Measurements from ENCODE around the gene IZUMO4. TPM values are rescaled to one million over a fixed set of nuclear protein-coding genes. Genes with fewer than 3 reads are reported as not detected.

IZUMO4 gene
- total and polyA plus RNA-seq, 5 donors from 2014 or later, result 0.47 to 16.5 (median 0.78) TPM

GRCh38 chr19:2056837-2057192, 39.9 kb upstream of the IZUMO4 start:
- peak overlapping the region; percentile 25 to 79 (median 64) for H3K4me3 Mint-ChIP-seq
- H3K4me1 Mint-ChIP-seq, result peaks cover 0 to 71% (median 12%) of the 10 kb centered on the region in 4 donors
- no peak overlapping the region for H3K4me3 ChIP-seq (ENCODE audit: low read depth, low read length)

DNA sequence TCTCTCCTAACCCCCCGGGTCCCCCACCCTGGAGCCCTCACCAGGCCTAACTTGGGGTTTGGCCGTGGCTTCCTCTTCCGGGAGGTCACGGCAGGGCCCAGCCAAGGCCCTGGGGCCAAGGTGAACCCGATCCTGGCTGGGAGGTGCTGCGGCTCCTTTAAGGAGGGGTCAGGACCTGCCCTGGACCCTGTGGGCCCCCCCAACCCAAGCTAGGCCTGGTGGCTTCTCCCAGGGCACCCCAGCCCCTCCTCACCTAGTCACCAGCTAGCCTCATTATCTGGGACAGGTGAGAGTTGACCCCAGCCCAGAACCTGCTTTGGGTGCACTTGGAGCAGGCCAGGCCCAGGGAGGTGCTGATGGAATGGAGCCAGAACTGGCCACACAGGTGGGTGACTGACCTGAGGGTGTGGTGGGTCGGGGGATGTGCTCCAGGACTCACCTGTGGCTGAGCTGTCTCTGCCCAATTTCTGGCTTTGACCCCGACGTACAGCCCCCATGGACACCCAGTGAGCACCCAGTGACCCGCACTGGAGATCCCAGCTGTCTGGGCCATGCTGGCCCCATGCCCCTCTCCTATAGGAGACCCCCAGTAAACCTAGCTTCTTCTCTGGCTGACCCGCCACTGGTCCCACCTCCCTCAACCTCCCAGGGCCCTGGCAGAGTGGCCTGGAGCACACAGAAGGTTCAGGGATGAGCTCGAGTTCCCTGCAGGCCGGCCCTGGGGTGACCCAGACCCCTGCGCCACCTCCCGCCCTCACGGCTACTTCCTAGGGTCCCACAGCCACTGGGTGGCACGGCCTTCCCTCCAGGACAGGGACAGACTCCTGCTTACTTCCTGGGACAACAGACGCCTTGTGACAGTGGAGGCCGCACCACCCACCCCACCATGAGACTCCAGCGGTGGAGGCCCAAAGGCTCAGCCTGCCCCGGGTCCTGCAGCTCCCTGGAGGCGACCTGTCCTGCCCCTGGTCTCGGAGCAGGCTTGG, 38.9 kb upstream of the IZUMO4 start:
- ATAC-seq (ENCODE audit: low read depth in 2 of 2), result no peak
- H3K27ac ChIP-seq (ENCODE audit: insufficient read depth, low read length, poor library complexity, severe bottlenecking), result peak overlapping the region; percentile 99

More at GRCh38 chr19:2056837-2057192, 39.9 kb upstream of the IZUMO4 start:
- Histone ChIP-seq H3K27ac (ENCODE audit: insufficient read depth, low read length, poor library complexity, severe bottlenecking) (peak overlapping the region; percentile 80), H3K36me3 (ENCODE audit: control insufficient read depth, insufficient read depth, low read length) (no peaks in the 10 kb centered on the region), H3K27me3 (ENCODE audit: control insufficient read depth, insufficient read depth, low read length) (no peaks in the 10 kb centered on the region), H3K9me3 (ENCODE audit: control insufficient read depth in 2 of 2, low read length in 2 of 2) (no peaks in the 10 kb centered on the region), H3K4me1 (ENCODE audit: control insufficient read depth, insufficient read depth, low read length, poor library complexity, severe bottlenecking) (peaks cover 70% of the 10 kb centered on the region)
- ATAC-seq (ENCODE audit: low read depth in 2 of 2), result no peak
- Mint-ChIP-seq H3K27me3 (peaks cover 1% of the 10 kb centered on the region), H3K36me3 (no peaks in the 10 kb centered on the region), H3K27ac (peak overlapping the region in 2 of 3 donors; percentile 29 to 63), H3K9me3 (no peaks in the 10 kb centered on the region)
- DNase-seq, result no peak

DNA sequence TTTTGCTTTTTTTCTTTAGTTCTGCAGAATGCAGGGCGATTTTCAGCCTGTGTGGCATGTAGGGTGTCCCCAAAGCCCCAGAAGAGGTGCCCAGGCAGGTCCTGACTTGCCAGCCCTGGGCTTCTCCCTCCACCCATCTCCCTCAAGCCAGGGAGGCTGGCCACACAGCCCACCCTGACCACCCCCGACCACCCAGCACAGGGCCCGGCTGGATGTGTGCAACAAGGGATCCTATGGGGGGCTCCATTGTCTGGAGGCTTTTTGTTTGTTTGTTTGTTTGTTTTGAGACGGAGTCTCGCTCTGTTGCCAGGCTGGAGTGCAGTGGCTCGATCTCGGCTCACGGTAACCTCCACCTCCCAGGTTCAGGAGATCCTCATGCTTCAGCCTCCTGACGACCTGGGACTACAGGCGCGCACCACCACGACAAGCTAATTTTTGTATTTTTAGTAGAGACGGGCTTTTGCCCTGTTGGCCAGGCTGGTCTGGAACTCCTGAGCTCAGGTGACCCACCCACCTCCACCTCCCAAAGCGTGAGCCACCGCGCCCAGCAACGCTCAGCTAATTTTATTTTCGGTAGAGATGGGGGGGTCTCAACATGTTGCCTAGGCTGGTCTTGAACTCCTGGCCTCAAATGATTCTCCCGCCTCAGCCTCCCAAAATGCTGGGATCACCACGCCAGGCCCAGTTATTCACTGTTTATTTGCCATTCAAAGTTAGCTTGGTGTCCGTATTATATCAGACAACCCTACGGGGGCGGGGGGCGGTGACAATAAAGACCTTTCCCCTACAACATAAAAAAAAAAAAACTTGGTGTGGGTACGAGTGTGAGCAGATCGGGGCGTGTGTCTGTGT, 37.9 kb upstream of the IZUMO4 start:
- peaks cover 71% of the 10 kb centered on the region for H3K4me1 ChIP-seq (ENCODE audit: control insufficient read depth, insufficient read depth, low read length, poor library complexity, severe bottlenecking)
- no peaks in the 10 kb centered on the region for H3K36me3 Mint-ChIP-seq
- H3K9me3 Mint-ChIP-seq, result no peaks in the 10 kb centered on the region
- H3K9me3 ChIP-seq (ENCODE audit: control insufficient read depth in 2 of 2, low read length in 2 of 2), result no peaks in the 10 kb centered on the region
- no peaks in the 10 kb centered on the region for H3K27me3 ChIP-seq (ENCODE audit: control insufficient read depth, insufficient read depth, low read length)
- no peaks in the 10 kb centered on the region for H3K36me3 ChIP-seq (ENCODE audit: control insufficient read depth, insufficient read depth, low read length)
- DNase-seq (no peak), ATAC-seq (ENCODE audit: low read depth in 2 of 2) (no peak)
- H3K4me3 ChIP-seq (ENCODE audit: low read depth, low read length), result no peak overlapping the region
- peaks cover 0 to 66% (median 15%) of the 10 kb centered on the region in 4 donors for H3K4me1 Mint-ChIP-seq
- peak overlapping the region; percentile 99 for H3K27ac ChIP-seq (ENCODE audit: insufficient read depth, low read length, poor library complexity, severe bottlenecking)
- H3K27ac Mint-ChIP-seq, result peak overlapping the region in 2 of 3 donors; percentile 85 to 87
- H3K27me3 Mint-ChIP-seq, result peaks cover 4% of the 10 kb centered on the region
- peak overlapping the region in 3 of 4 donors; percentile 66 to 77 (median 75) for H3K4me3 Mint-ChIP-seq

More for the DNA sequence above, 38.9 kb upstream of the IZUMO4 start:
- peak overlapping the region; percentile 2 to 77 (median 70) for H3K4me3 Mint-ChIP-seq
- H3K36me3 ChIP-seq (ENCODE audit: control insufficient read depth, insufficient read depth, low read length), result no peaks in the 10 kb centered on the region
- peaks cover 4% of the 10 kb centered on the region for H3K27me3 Mint-ChIP-seq
- H3K9me3 ChIP-seq (ENCODE audit: control insufficient read depth in 2 of 2, low read length in 2 of 2), result no peaks in the 10 kb centered on the region
- no peaks in the 10 kb centered on the region for H3K36me3 Mint-ChIP-seq
- H3K27ac Mint-ChIP-seq, result peak overlapping the region; percentile 29 to 83 (median 71)
- no peak overlapping the region for H3K4me3 ChIP-seq (ENCODE audit: low read depth, low read length)
- no peak for DNase-seq
- H3K4me1 Mint-ChIP-seq, result peaks cover 0 to 68% (median 15%) of the 10 kb centered on the region in 4 donors
- no peaks in the 10 kb centered on the region for H3K27me3 ChIP-seq (ENCODE audit: control insufficient read depth, insufficient read depth, low read length)
- no peaks in the 10 kb centered on the region for H3K9me3 Mint-ChIP-seq
- H3K4me1 ChIP-seq (ENCODE audit: control insufficient read depth, insufficient read depth, low read length, poor library complexity, severe bottlenecking), result peaks cover 71% of the 10 kb centered on the region

- Mint-ChIP-seq H3K9me3 (no peaks in the 10 kb centered on the region), H3K27me3 (peaks cover 4% of the 10 kb centered on the region), H3K27ac (peak overlapping the region; percentile 96 to 98 (median 97)), H3K4me1 (peaks cover 0 to 62% (median 15%) of the 10 kb centered on the region in 4 donors), H3K4me3 (peak overlapping the region; percentile 89 to 94 (median 91)), H3K36me3 (no peaks in the 10 kb centered on the region)
- Histone ChIP-seq H3K4me3 (ENCODE audit: low read depth, low read length) (no peak overlapping the region), H3K9me3 (ENCODE audit: control insufficient read depth in 2 of 2, low read length in 2 of 2) (no peaks in the 10 kb centered on the region), H3K4me1 (ENCODE audit: control insufficient read depth, insufficient read depth, low read length, poor library complexity, severe bottlenecking) (peaks cover 71% of the 10 kb centered on the region), H3K27ac (ENCODE audit: insufficient read depth, low read length, poor library complexity, severe bottlenecking) (peak overlapping the region; percentile 99), H3K36me3 (ENCODE audit: control insufficient read depth, insufficient read depth, low read length) (no peaks in the 10 kb centered on the region), H3K27me3 (ENCODE audit: control insufficient read depth, insufficient read depth, low read length) (no peaks in the 10 kb centered on the region)
- no peak for ATAC-seq (ENCODE audit: low read depth in 2 of 2)
- DNase-seq, result no peak
Observed at GRCh38 chr19:2059422-2060201, 37.1 kb upstream of the IZUMO4 start.

GRCh38 chr19:2060884-2061494, 35.7 kb upstream of the IZUMO4 start:
- H3K4me3 ChIP-seq (ENCODE audit: low read depth, low read length), result peak overlapping the region; percentile 68
- Mint-ChIP-seq H3K9me3 (no peaks in the 10 kb centered on the region), H3K36me3 (no peaks in the 10 kb centered on the region), H3K27me3 (peaks cover 4% of the 10 kb centered on the region), H3K27ac (peak overlapping the region; percentile 96 to 98 (median 97)), H3K4me1 (peaks cover 0 to 50% (median 12%) of the 10 kb centered on the region in 4 donors), H3K4me3 (peak overlapping the region; percentile 89 to 98 (median 95))
- no peaks in the 10 kb centered on the region for H3K36me3 ChIP-seq (ENCODE audit: control insufficient read depth, insufficient read depth, low read length)
- no peaks in the 10 kb centered on the region for H3K27me3 ChIP-seq (ENCODE audit: control insufficient read depth, insufficient read depth, low read length)
- ATAC-seq (ENCODE audit: low read depth in 2 of 2) (peak; percentile 35 to 49), DNase-seq (peak in 1 of 3 donors; percentile 84)
- no peaks in the 10 kb centered on the region for H3K9me3 ChIP-seq (ENCODE audit: control insufficient read depth in 2 of 2, low read length in 2 of 2)
- H3K27ac ChIP-seq (ENCODE audit: insufficient read depth, low read length, poor library complexity, severe bottlenecking), result peak overlapping the region; percentile 99
- H3K4me1 ChIP-seq (ENCODE audit: control insufficient read depth, insufficient read depth, low read length, poor library complexity, severe bottlenecking), result peaks cover 61% of the 10 kb centered on the region

DNA sequence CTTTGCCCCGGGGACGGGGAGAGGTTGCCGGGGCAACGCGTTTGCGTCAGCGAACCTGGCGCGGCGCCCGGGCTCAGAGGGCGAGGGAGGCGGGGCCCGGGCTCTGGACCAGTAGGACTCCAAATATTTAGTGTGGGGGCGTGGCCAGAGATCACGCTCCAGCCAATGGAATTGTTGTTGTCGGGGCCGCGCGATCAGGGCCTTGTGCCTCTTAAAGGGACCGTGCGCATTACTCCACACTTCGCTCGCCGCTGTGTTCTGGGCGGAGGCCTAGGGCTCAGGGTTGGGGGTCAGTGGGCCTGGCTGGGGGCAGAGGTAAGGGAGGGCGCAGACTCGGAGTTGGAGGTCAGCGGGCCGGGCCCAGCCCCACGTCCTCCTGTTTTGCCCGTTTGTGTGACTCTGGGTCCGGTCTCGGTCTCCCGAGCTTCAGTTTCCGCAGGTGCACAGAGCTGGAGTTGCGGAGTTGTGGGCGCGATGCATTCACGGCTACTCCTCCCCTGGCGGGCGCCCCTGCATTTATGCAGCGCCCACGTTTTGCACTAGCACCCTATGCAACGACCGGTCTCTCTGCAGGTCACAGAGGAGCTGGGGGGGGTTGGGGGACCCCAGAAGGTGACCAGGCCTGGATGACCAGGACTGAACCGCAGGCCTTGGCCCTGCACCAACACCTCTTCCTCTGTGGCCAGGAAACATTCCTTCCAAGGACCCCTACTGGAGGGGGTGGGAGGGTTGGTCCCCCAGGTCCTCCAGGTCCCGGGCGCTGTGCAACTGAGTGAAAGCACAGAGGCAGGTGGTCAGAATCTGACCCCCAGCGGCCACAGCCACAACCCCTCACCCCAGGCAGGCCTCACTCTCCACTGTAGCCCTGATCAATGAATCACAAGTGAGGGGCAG, 35.0 kb upstream of the IZUMO4 start:
- Mint-ChIP-seq H3K27me3 (peaks cover 4% of the 10 kb centered on the region), H3K4me3 (peak overlapping the region; percentile 93 to 98 (median 95)), H3K4me1 (peaks cover 0 to 45% (median 12%) of the 10 kb centered on the region in 4 donors), H3K9me3 (no peaks in the 10 kb centered on the region), H3K27ac (peak overlapping the region; percentile 93 to 98 (median 96)), H3K36me3 (no peaks in the 10 kb centered on the region)
- ATAC-seq (ENCODE audit: low read depth in 2 of 2) (peak; percentile 93 to 94), DNase-seq (peak; percentile 99 to 100 (median 99))
- peak overlapping the region; percentile 99 for H3K27ac ChIP-seq (ENCODE audit: insufficient read depth, low read length, poor library complexity, severe bottlenecking)
- peaks cover 54% of the 10 kb centered on the region for H3K4me1 ChIP-seq (ENCODE audit: control insufficient read depth, insufficient read depth, low read length, poor library complexity, severe bottlenecking)
- no peaks in the 10 kb centered on the region for H3K36me3 ChIP-seq (ENCODE audit: control insufficient read depth, insufficient read depth, low read length)
- H3K27me3 ChIP-seq (ENCODE audit: control insufficient read depth, insufficient read depth, low read length), result no peaks in the 10 kb centered on the region
- H3K4me3 ChIP-seq (ENCODE audit: low read depth, low read length), result peak overlapping the region; percentile 51
- no peaks in the 10 kb centered on the region for H3K9me3 ChIP-seq (ENCODE audit: control insufficient read depth in 2 of 2, low read length in 2 of 2)
